K562 (cell line): ENCODE measurements around the gene KCNK6. TPM values are rescaled to one million over a fixed set of nuclear protein-coding genes. Genes with fewer than 3 reads are reported as not detected.

Source experiments
- BRF1 ChIP-seq: IDR thresholded peaks from 3 replicates; pipeline ENCODE4 v1.6.1; 2011; ENCODE audit warnings: borderline replicate concordance, mild to moderate bottlenecking; ENCODE audit not compliant: insufficient read length; ENCODE audit errors: extremely low read depth
- C11orf30 ChIP-seq: fragments of 450-650 bp; IDR thresholded peaks from 2 replicates; pipeline ENCODE4 v1.6.1; 2016; ENCODE audit warnings: low read depth, mild to moderate bottlenecking
- EP300 ChIP-seq: IDR thresholded peaks from 2 replicates; pipeline ENCODE4 v1.6.1; 2012; ENCODE audit warnings: low read length, improper control_type of control experiment
- MCM5 ChIP-seq: fragments of 450-650 bp; IDR thresholded peaks from 2 replicates; pipeline ENCODE4 v1.6.1; 2016; ENCODE audit warnings: low read depth
- MNT ChIP-seq, 2 experiments: fragments of 450-650 bp; conservative IDR thresholded peaks; 2 replicates each; pipeline ENCODE4 v1.6.1; 2017; ENCODE audit warnings: mild to moderate bottlenecking in 2 of 2, moderate library complexity in 2 of 2
- PATZ1 ChIP-seq: fragments of 250-450 bp; sonication (Bioruptor Pico); IDR thresholded peaks from 2 replicates; pipeline ENCODE4 v1.5.0; 2020; ENCODE audit warnings: mild to moderate bottlenecking, borderline replicate concordance
- PKNOX1 ChIP-seq: fragments of 450-650 bp; IDR thresholded peaks from 2 replicates; pipeline ENCODE4 v1.6.1; 2016
- POLR2A ChIP-seq: fragments of 450-650 bp; conservative IDR thresholded peaks from 2 replicates; pipeline ENCODE4 v1.6.1; 2016
- RBBP5 ChIP-seq: fragments of 200-600 bp; sonication (generic); IDR thresholded peaks from 2 replicates; pipeline ENCODE4 v1.6.1; 2012; ENCODE audit warnings: borderline replicate concordance, mild to moderate bottlenecking, low read length, control low read depth, inconsistent platforms; ENCODE audit not compliant: insufficient read depth, poor library complexity, severe bottlenecking
- SMC3 ChIP-seq: conservative IDR thresholded peaks from 2 replicates; pipeline ENCODE4 v1.6.1; 2011; ENCODE audit warnings: low read depth, low read length, improper control_type of control experiment; ENCODE audit not compliant: insufficient read depth
- STAT6 ChIP-seq: sonication (generic); formaldehyde crosslinking; IDR thresholded peaks from 2 replicates; pipeline ENCODE4 v1.8.1; 2023; ENCODE audit warnings: mild to moderate bottlenecking, missing genetic modification reagents
- ZHX1 ChIP-seq: fragments of 150-350 bp; conservative IDR thresholded peaks from 2 replicates; pipeline ENCODE4 v1.6.1; 2014; ENCODE audit warnings: low read length
- ZNF445 ChIP-seq: fragments of 250-450 bp; sonication (Bioruptor Pico); IDR thresholded peaks from 2 replicates; pipeline ENCODE4 v1.4.0; 2020; ENCODE audit warnings: low read depth, mild to moderate bottlenecking, moderate library complexity
- ZNF655 ChIP-seq: fragments of 250-450 bp; sonication (Bioruptor Pico); IDR thresholded peaks from 2 replicates; pipeline ENCODE4 v1.5.0; 2021
- ZNF668 ChIP-seq: fragments of 250-450 bp; sonication (Bioruptor Pico); IDR thresholded peaks from 2 replicates; pipeline ENCODE4 v1.8.0; 2022; ENCODE audit warnings: mild to moderate bottlenecking, inconsistent platforms
- polyA plus RNA-seq, 8 experiments: library from polyadenylated mRNA; depleted of rRNA in 4 of 8; stranded (reverse) in 5 of 8; unstranded in 3 of 8; fragments of >200 nt; fragmentation: Nextera tagmentation in 2 of 8; fragmentation: Illumina TruSeq in 1 of 8; extraction: Ambion mirVana in 2 of 8; extraction: Trizol in 1 of 8; gene quantifications; 2 replicates each; pipeline versions ENCODE4 v1.2.1 to v1.2.3, GENCODE V29; 2011 to 2014; ENCODE audit warnings: inconsistent platforms in 1 of 8, missing spikeins in 1 of 8
- total RNA-seq, 7 experiments: library from RNA; depleted of rRNA in 6 of 7; stranded (reverse); fragments of >200 nt in 6 of 7; fragmentation: Illumina TruSeq in 2 of 7; extraction: Trizol in 2 of 7; gene quantifications; 2 replicates each; pipeline versions ENCODE4 v1.2.1 to v1.2.3, GENCODE V29; 2011 to 2021; ENCODE audit warnings: low replicate concordance in 1 of 7

The KCNK6 gene
- total and polyA plus RNA-seq, 9 of the 15 experiments (the other 6 are each of a cell fraction or from before 2014, with no cell fraction given): 0.05 to 0.42 (median 0.15) TPM

GRCh38 chr19:38370299-38370698, 50.7 kb downstream of the KCNK6 start (continued):
- no peak for TF ChIP-seq PATZ1 (CRISPR knock-in tag)
- TF ChIP-seq RBBP5: no peak
- TF ChIP-seq POLR2A: no peak
- TF ChIP-seq BRF1: no peak
- TF ChIP-seq SMC3: no peak
- no peak for TF ChIP-seq MCM5
- no peak for TF ChIP-seq ZNF655 (CRISPR knock-in tag)
- no peak for TF ChIP-seq ZHX1
- peak; percentile 60 to 77; a peak in 3 of 4 replicates for TF ChIP-seq MNT (conservative IDR thresholded peaks at IDR 0.05)
- TF ChIP-seq ZNF668 (CRISPR knock-in tag): no peak
- TF ChIP-seq C11orf30: no peak
- peak; percentile 9; the same call in 1 of the 2 replicates for TF ChIP-seq EP300
- no peak for TF ChIP-seq ZNF445 (CRISPR knock-in tag)
- no peak for TF ChIP-seq STAT6 (CRISPR knock-in tag)
- TF ChIP-seq PKNOX1: peak; percentile 76
